HG02870 (cell line): ENCODE data around the gene HTR3C.
"Not testable (repeated sequence)": the region's sequence is repeated elsewhere in the genome, so short reads cannot be mapped to it uniquely, and the experiment has no call there.

Source experiments
- ATAC-seq: cut with Tn5 transposase; IDR thresholded peaks from one replicate; pipeline ENCODE4 v1.9.1; 2021; ENCODE audit warnings: mild to moderate bottlenecking, moderate library complexity; ENCODE audit not compliant: unreplicated experiment

The HTR3C gene

GRCh38 chr3:184029443-184029842 is 23.4 kb upstream of the HTR3C start:
- ATAC-seq: no peak

- no peak for ATAC-seq
Observed at GRCh38 chr3:184030536-184030935, 22.3 kb upstream of the HTR3C start.

- no peak for ATAC-seq
Observed at GRCh38 chr3:184031187-184031792, 21.6 kb upstream of the HTR3C start, which contains the start of gene HTR3D. Gene HTR3D (plus strand): TSS chr3:184031742. CDS start chr3:184031742, 0 bp downstream.

GRCh38 chr3:184037816-184038215 is 15.0 kb upstream of the HTR3C start:
- ATAC-seq: no peak

- not testable (repeated sequence) for ATAC-seq
Observed at GRCh38 chr3:184038307-184038706, 14.5 kb upstream of the HTR3C start.

GRCh38 chr3:184039414-184039813 is 13.4 kb upstream of the HTR3C start:
- ATAC-seq: no peak

GRCh38 chr3:184040010-184040409 is 12.8 kb upstream of the HTR3C start:
- ATAC-seq: no peak

GRCh38 chr3:184042617-184043016 is 10.2 kb upstream of the HTR3C start:
- ATAC-seq: no peak

- ATAC-seq: no peak
Observed at GRCh38 chr3:184045995-184046394, 6.9 kb upstream of the HTR3C start.

GRCh38 chr3:184050217-184050847 is 2.5 kb upstream of the HTR3C start:
- no peak for ATAC-seq

GRCh38 chr3:184058029-184058428 is 5.2 kb downstream of the HTR3C start:
- no peak for ATAC-seq

GRCh38 chr3:184059424-184059823 is 6.6 kb downstream of the HTR3C start:
- ATAC-seq: no peak

- no peak for ATAC-seq
Observed at GRCh38 chr3:184062637-184063036, 9.8 kb downstream of the HTR3C start.

GRCh38 chr3:184066211-184066610 is 13.4 kb downstream of the HTR3C start:
- ATAC-seq: no peak

- ATAC-seq: no peak
Observed at GRCh38 chr3:184067573-184068055, 14.8 kb downstream of the HTR3C start.

GRCh38 chr3:184068344-184068743 is 15.5 kb downstream of the HTR3C start:
- no peak for ATAC-seq

- not testable (repeated sequence) for ATAC-seq
Observed at GRCh38 chr3:184071142-184071541, 18.3 kb downstream of the HTR3C start.

- no peak for ATAC-seq
Observed at GRCh38 chr3:184073621-184074020, 20.8 kb downstream of the HTR3C start.

- ATAC-seq: no peak
Observed at GRCh38 chr3:184075901-184076300, 23.1 kb downstream of the HTR3C start.

GRCh38 chr3:184077881-184078280 is 25.0 kb downstream of the HTR3C start:
- ATAC-seq: no peak

- ATAC-seq: no peak
Observed at GRCh38 chr3:184078851-184079250, 26.0 kb downstream of the HTR3C start.

- no peak for ATAC-seq
Observed at GRCh38 chr3:184081116-184081830, 28.4 kb downstream of the HTR3C start.
